GM18508 (cell line): ENCODE results near the gene AGRP.
A peak's percentile ranks its signal among the peaks of the same experiment; 100 is the strongest.
"Not testable (repeated sequence)": the region's sequence is repeated elsewhere in the genome, so short reads cannot be mapped to it uniquely, and the experiment has no call there.

ENCODE experiments used
- ATAC-seq: cut with Tn5 transposase; IDR thresholded peaks from one replicate; pipeline ENCODE4 v1.9.1; 2021; ENCODE audit warnings: moderate number of reproducible peaks; ENCODE audit not compliant: insufficient read depth, unreplicated experiment

Gene AGRP

DNA sequence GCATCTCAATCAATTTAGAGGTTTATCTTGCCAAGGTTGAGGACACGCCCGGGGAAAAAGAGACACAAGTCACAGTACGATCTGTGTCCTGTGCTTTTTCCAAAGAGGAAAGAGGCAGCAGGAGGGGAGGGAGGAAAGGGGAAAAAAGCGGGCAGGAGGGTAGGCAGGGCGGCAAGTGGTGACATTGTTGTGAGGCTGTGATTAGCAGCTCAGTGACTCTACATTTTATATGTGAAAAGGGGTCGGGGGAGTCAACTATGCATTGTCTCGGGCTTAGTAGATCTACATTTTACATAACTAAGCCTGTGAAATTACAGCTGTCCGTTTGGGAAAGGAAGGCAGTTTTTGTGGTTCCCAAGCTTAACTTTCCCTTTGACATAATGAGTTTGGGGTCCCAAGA, 23.1 kb upstream of the AGRP start:
- ATAC-seq = no peak

- ATAC-seq = no peak
Observed at GRCh38 chr16:67504031-67505021, 21.0 kb upstream of the AGRP start.

- no peak for ATAC-seq
Observed at GRCh38 chr16:67499106-67499505, 15.8 kb upstream of the AGRP start.

DNA sequence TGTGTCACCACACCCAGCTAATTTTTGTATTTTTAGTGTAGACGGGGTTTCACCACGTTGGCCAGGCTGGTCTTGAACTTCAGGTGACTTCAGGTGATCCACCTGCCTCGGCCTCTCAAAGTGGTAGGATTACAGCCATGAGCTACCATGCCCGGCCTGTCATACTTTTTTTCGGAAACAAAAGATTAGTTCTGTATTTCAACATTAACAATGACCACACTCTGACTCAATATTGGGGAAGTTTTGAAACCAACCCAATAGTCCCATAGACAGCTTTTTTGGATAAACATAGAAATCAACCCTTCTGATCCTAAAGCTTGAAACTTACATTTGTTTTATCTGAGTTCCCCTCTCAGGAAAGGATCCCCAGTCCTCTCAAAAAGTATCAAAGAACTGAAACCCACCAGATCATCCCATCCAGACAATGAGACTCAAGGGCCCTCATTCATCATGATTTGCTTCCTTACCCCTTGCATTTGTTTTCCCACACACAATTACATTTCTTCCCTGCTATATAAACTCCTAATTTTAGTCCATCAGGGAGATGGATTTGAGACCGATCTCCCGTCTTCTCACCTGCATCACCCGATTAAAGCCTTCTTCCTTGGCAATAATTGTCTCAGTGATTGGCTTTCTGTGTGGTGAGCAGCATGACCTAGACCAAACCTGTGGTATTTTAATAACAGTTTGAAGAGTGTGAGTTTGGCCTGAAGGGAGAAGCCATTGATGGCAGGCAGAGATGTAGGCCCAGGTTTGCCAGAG, 7.2 kb upstream of the AGRP start:
- no peak for ATAC-seq

- no peak for ATAC-seq
Observed at GRCh38 chr16:67489401-67490083, 6.2 kb upstream of the AGRP start.

GRCh38 chr16:67487561-67487960, 4.2 kb upstream of the AGRP start:
- ATAC-seq = not testable (repeated sequence)

- ATAC-seq = no peak
Observed at GRCh38 chr16:67486805-67487204, 3.5 kb upstream of the AGRP start.

DNA sequence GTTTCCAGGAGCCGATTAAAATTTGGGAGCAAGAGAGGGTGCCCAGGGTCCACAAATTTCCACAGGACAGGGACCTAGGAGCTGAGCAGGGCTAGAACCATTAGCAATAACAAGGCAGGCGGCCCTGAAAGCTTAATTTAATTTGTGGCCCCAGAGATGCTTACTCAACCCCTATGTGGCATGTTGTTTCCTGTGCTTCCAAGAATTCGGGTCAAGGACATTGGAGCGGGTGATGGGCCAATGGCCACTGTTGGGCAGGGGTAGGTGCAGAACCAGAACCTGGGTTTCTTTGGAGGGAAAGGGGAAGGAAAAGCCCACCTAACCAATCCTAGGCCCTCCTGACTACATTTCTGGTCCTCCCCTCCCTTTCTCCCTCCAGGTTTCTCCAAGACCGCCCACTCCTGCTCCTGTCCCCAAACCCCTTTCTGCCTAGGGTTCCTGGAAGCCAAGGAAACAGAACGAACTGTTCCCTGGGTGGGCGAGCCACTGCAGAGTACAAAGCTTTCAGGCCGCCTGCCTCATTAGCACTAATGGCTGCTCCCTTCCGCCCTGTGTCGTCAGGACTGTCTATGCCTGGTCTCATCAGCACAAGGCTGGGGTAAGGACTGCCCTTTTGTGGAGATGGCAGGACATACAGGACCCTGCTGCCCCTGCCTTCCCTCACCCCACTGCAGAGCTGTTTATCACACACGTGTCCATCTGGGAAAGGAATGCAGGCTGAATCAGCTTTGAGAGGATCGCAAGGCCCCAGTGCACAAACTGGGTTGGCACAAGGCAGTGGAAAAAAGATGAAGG, 581 bp upstream of the AGRP start:
- ATAC-seq = no peak

- ATAC-seq = no peak
Observed at GRCh38 chr16:67482233-67482924, 968 bp downstream of the AGRP start.

DNA sequence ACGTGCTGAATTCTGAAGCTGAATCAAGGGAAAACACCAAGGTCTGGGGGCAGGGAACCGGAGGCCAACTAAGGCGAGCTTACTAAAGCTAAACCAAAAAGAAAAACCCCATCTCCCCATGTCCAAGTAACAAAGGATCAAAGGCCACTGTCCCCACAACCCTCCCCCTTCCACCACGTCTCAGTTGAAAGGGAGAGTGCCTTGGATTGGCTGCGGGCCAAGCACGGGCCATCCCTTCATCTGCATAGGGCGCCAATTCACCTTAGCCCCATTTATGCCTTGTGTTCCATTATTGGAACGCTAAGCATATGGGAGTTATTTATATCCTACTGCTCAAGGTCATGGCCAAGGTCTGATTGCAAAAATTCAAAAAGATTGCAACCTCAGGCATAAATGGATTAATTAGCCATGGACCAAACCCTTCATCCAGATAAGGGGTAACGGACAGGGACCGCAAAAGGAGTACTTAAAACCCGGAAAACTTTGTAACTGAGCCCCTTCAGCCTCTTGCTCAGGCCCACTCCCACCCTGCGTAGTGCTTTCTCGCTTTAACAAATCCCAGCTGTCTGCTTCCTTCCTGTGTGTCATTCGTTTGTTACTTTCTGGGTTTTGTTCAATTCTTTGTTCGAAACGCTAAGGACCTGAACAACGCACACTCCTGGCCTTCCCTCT, 1.6 kb downstream of the AGRP start:
- no peak for ATAC-seq

GRCh38 chr16:67480833-67481560, 2.4 kb downstream of the AGRP start, which contains the start of gene ATP6V0D1:
Gene ATP6V0D1, minus strand, starts transcription at chr16:67481157. Its CDS starts 71 bp downstream, at chr16:67481086.
- ATAC-seq = peak; percentile 71

DNA sequence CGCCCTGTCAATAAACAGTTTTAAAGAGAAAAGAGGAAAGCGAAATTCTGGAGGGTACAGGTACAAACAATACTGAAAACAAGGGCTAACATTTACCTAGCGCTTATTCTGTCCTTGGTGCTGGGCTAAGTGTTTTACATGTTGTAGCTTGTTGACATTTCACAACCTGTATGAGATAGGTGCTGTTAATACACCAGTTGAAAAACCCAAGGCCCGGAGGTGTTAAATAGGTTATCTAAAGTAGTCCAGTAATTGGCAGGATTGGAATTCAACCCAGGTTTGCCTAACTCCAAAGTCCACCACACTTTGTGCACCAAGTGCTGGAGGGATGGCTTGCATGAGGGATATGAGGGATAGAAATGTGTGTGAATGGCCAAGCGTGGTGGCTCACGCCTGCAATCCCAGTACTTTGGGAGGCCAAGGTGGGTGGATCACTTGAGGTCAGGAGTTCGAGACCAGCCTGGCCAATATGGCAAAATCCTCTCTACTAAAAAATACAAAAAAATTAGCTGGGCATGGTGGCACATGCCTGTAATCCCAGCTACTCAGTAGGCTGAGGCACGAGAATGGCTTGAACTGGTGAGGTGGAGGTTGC, 5.3 kb downstream of the AGRP start:
- no peak for ATAC-seq

GRCh38 chr16:67474551-67475455, 8.5 kb downstream of the AGRP start:
- no peak for ATAC-seq

DNA sequence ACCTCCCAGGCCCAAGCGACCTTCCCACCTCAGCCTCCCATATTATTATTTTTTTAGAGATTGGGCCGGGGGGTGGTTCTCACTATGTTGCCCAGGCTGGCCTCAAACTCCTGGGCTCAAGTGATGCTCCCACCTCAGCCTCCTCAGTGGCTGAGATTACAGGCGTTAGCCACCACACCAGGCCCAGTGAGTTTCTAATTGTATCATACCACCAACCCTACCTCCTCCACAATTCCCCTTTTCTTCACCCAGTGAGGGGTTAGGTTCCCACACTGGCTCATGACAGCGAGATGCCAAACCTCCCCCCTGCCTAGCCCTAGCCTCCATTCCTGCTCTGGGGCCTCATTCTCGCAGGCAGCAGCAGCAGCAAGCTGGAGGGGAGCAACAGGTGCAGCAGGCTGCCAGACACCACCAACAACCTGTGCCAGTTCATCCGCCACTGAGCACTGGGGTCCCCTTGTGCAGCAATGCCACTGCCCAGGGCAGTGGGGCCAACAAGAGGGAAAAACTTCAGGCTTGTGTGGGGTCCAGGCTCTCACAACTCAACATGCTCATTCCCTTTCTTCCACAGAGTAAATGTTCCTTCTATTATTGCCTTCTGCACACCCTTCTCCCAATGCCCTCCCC, 11.5 kb downstream of the AGRP start:
- ATAC-seq = no peak

GRCh38 chr16:67470359-67470758, 13.0 kb downstream of the AGRP start:
- no peak for ATAC-seq

GRCh38 chr16:67468731-67469130, 14.6 kb downstream of the AGRP start:
- no peak for ATAC-seq
